ENCODE results near the gene SPATS2L.

DNA sequence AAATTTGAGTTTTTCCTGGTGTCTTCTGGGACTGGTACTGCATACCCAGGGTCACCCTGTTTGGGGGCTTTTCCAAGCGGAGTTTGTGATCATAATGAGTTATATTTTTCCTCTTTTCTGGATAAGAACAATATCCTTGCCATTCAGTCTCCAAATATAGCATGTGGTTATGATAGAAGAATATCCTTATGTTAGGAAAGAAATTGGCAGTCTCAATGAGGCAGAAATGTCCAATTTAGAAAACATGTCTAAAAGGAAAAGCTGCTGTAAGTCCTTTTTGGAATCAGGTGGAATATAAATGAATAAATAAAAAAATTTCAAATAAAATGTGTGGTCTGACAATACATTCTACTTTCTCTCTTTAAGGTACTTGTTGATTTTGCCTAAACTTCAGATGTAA is 36.2 kb downstream of the SPATS2L start:
- TF ChIP-seq CTCF (IDR thresholded peaks at IDR 0.05) (no peak), POLR2A (IDR thresholded peaks at IDR 0.05) (no peak)
